Suprapubic skin (tissue), 2 donors: ENCODE results near the gene MIR17HG.

Experiments used
- EP300 ChIP-seq: sonication (generic); formaldehyde crosslinking; IDR thresholded peaks from one replicate; pipeline ENCODE4 v1.6.1; 2017; ENCODE audit warnings: antibody characterized with exemption
- POLR2A ChIP-seq, 2 donors: fragments of 450-650 bp; IDR thresholded peaks; one replicate each; pipeline ENCODE4 v1.6.1; 2017; ENCODE audit warnings: antibody characterized with exemption in 2 of 2, mild to moderate bottlenecking in 2 of 2, moderate library complexity in 2 of 2

DNA sequence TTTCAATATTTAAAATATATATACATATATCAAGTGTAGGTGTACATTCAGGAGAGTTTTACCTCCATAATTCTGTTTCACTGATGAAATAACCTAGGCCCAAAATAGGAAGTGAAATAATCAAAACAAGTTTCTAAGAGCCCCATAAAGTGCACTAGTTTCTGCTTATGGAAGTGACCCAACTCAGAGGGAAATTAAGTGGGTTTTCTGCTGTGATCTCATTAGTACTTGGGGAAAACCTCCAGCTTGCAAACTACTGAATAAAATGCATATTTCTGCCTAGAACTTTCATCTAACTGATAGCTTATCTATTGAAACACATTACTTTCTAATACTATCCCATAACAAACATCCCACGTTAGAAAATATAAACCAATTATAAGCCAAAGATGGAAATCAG lies 45.4 kb upstream of the MIR17HG start:
- TF ChIP-seq EP300 (no peak), POLR2A (IDR thresholded peaks at IDR 0.05) (no peak)
